ENCODE measurements around the gene MOCS3. TPM values are rescaled to one million over a fixed set of nuclear protein-coding genes. Genes with fewer than 3 reads are reported as not detected.
"Not testable (repeated sequence)": the region's sequence is repeated elsewhere in the genome, so short reads cannot be mapped to it uniquely, and the experiment has no call there.

Gene MOCS3
- total RNA-seq, 1 donor from 2014 or later: 7.4 TPM

GRCh38 chr20:50969435-50969834, 10.8 kb downstream of the MOCS3 start:
- Mint-ChIP-seq H3K27ac (no peak overlapping the region), H3K27me3 (peaks cover 34% of the 10 kb centered on the region), H3K9me3 (no peaks in the 10 kb centered on the region), H3K4me1 (ENCODE audit: unreplicated experiment) (peaks cover 13% of the 10 kb centered on the region), H3K4me3 (no peak overlapping the region), H3K36me3 (no peaks in the 10 kb centered on the region)
- TF ChIP-seq CTCF (conservative IDR thresholded peaks at IDR 0.05): no peak
- peak; percentile 42 for DNase-seq (ENCODE audit: extremely low spot score, unreplicated experiment)

- H3K27me3 Mint-ChIP-seq: peaks cover 34% of the 10 kb centered on the region
- no peak for TF ChIP-seq CTCF (conservative IDR thresholded peaks at IDR 0.05)
- H3K27ac Mint-ChIP-seq: no peak overlapping the region
- no peaks in the 10 kb centered on the region for H3K36me3 Mint-ChIP-seq
- peaks cover 4% of the 10 kb centered on the region for H3K9me3 Mint-ChIP-seq
- H3K4me3 Mint-ChIP-seq: no peak overlapping the region
- peaks cover 13% of the 10 kb centered on the region for H3K4me1 Mint-ChIP-seq (ENCODE audit: unreplicated experiment)
- no peak for DNase-seq (ENCODE audit: extremely low spot score, unreplicated experiment)
Measured at GRCh38 chr20:50969912-50970311, 11.3 kb downstream of the MOCS3 start.

GRCh38 chr20:50975701-50976330, 17.2 kb downstream of the MOCS3 start:
- no peak for TF ChIP-seq CTCF (conservative IDR thresholded peaks at IDR 0.05)
- Mint-ChIP-seq H3K4me3 (no peak overlapping the region), H3K27ac (no peak overlapping the region), H3K27me3 (peaks cover 45% of the 10 kb centered on the region), H3K9me3 (peaks cover 4% of the 10 kb centered on the region), H3K36me3 (no peaks in the 10 kb centered on the region), H3K4me1 (ENCODE audit: unreplicated experiment) (peaks cover 6% of the 10 kb centered on the region)
- DNase-seq (ENCODE audit: extremely low spot score, unreplicated experiment): no peak

GRCh38 chr20:50977066-50978021, 18.7 kb downstream of the MOCS3 start:
- no peak overlapping the region for H3K27ac Mint-ChIP-seq
- peaks cover 41% of the 10 kb centered on the region for H3K27me3 Mint-ChIP-seq
- DNase-seq (ENCODE audit: extremely low spot score, unreplicated experiment): no peak
- no peak overlapping the region for H3K4me3 Mint-ChIP-seq
- TF ChIP-seq CTCF (conservative IDR thresholded peaks at IDR 0.05): no peak
- no peaks in the 10 kb centered on the region for H3K36me3 Mint-ChIP-seq
- peaks cover 4% of the 10 kb centered on the region for H3K9me3 Mint-ChIP-seq
- H3K4me1 Mint-ChIP-seq (ENCODE audit: unreplicated experiment): peaks cover 12% of the 10 kb centered on the region

- Mint-ChIP-seq H3K27me3 (peaks cover 37% of the 10 kb centered on the region), H3K4me1 (ENCODE audit: unreplicated experiment) (peaks cover 12% of the 10 kb centered on the region)
- not testable (repeated sequence) for H3K9me3 Mint-ChIP-seq; H3K36me3 Mint-ChIP-seq; H3K27ac Mint-ChIP-seq; H3K4me3 Mint-ChIP-seq; DNase-seq (ENCODE audit: extremely low spot score, unreplicated experiment)
Measured at GRCh38 chr20:50978533-50978932, 19.9 kb downstream of the MOCS3 start.
